Heart left ventricle (tissue), 16 donors: ENCODE results near the gene FLCN. TPM values are rescaled to one million over a fixed set of nuclear protein-coding genes. Genes with fewer than 3 reads are reported as not detected.

Experiments used
- ATAC-seq, 4 donors: fragments of 200-7000 bp; cut with Tn5 transposase; one replicate each; pipeline ENCODE4 v1.9.1; 2020 to 2022; ENCODE audit warnings: moderate library complexity in 4 of 4, mild to moderate bottlenecking in 3 of 4, moderate number of reproducible peaks in 1 of 4
- DNase-seq, 5 donors: peaks; one replicate each; pipeline ENCODE4 v3.0.0-alpha.2; 2020
- H3K27ac ChIP-seq, 12 donors: fragments of 200-600 bp; sonication (generic) in 4 of 12; one replicate each; pipeline versions ENCODE4 v1.5.0 to v1.8.0; 2016 to 2022; ENCODE audit warnings: mild to moderate bottlenecking in 2 of 12
- H3K27me3 ChIP-seq, 9 donors: fragments of 200-600 bp; sonication (generic) in 2 of 9; one replicate each; pipeline versions ENCODE4 v1.5.1 to v1.8.0; 2016 to 2022; ENCODE audit warnings: mild to moderate bottlenecking in 3 of 9
- H3K36me3 ChIP-seq, 9 donors: fragments of 200-600 bp; sonication (generic) in 2 of 9; one replicate each; pipeline versions ENCODE4 v1.5.0 to v1.8.0; 2018 to 2022; ENCODE audit warnings: mild to moderate bottlenecking in 2 of 9
- H3K4me1 ChIP-seq, 12 donors: fragments of 200-600 bp; sonication (generic) in 4 of 12; one replicate each; pipeline versions ENCODE4 v1.5.0 to v1.8.0; 2016 to 2022; ENCODE audit warnings: mild to moderate bottlenecking in 3 of 12
- H3K4me3 ChIP-seq, 12 donors: fragments of 200-600 bp; sonication (generic) in 4 of 12; one replicate each; pipeline versions ENCODE4 v1.5.0 to v1.8.0; 2017 to 2022; ENCODE audit warnings: mild to moderate bottlenecking in 9 of 12, moderate library complexity in 4 of 12
- H3K9me3 ChIP-seq, 12 donors: fragments of 200-600 bp; sonication (generic) in 4 of 12; one replicate each; pipeline versions ENCODE4 v1.5.0 to v1.8.0; 2016 to 2022; ENCODE audit warnings: mild to moderate bottlenecking in 1 of 12
- CTCF ChIP-seq, 12 donors: fragments of 200-600 bp; sonication (generic) in 4 of 12; IDR thresholded peaks; one replicate each; pipeline versions ENCODE4 v1.5.0 to v1.8.0; 2018 to 2022; ENCODE audit warnings: antibody characterized with exemption in 12 of 12, mild to moderate bottlenecking in 5 of 12
- POLR2A ChIP-seq, 2 donors: fragments of 450-650 bp; IDR thresholded peaks; one replicate each; pipeline ENCODE4 v1.6.1; 2017; ENCODE audit warnings: antibody characterized with exemption in 2 of 2, mild to moderate bottlenecking in 2 of 2, moderate library complexity in 2 of 2
- WGBS, 4 donors: extraction: QIAGEN DNeasy Blood & Tissue Kit in 2 of 4; methylation state at CpG; one replicate each; pipeline versions ENCODE4 v1.1.5 to v1.1.7; 2013 to 2018; 5-methylcytosine and 5-hydroxymethylcytosine counted together
- intact Hi-C, 10 donors: fragments of 100-400 bp; cut with DNase I; formaldehyde crosslinking; loops; one replicate each; pipeline versions ENCODE4 v1.11.1 to v1.14.2; 2022
- polyA plus RNA-seq, 2 donors: library from polyadenylated mRNA; stranded (reverse); fragments of 200-250 nt; gene quantifications; one replicate each; pipeline ENCODE4 v1.2.3, GENCODE V29; 2013
- total RNA-seq, 9 donors: library from RNA; depleted of rRNA in 2 of 9; stranded (reverse); fragments of >200 nt in 2 of 9; fragmentation: NEBNext Ultra II Directional in 3 of 9; extraction: Animal tissue kit (Norgen Biotek cat#: 25700) in 3 of 9; gene quantifications; one replicate each; pipeline versions ENCODE4 v1.1.0 to v1.2.4, GENCODE V29; 2016 to 2023
- donor health status: ischemic (EF 13 %, LVEDD 7.1; RV severe dilation, severe dysfunction).
- donor health status: healthy with polysubstance abuse.
- donor health status: DM: no; HTN: yes; CAD: no.
- donor health status: DM: no; HTN: no; CAD: no.
- donor health status: ischemic (EF 25% LVEDD 6.9; RV normal size, moderate dysfunction).
- donor health status: ischemic (EF 25% LVEDD 5.7; RV mildly dilated, moderate dysfunction).
- donor health status: healthy.
- donor health status: DM: yes; HTN: yes; CAD: no.
- donor health status: ischemic (EF 35%, LVEDD 5.7; RV mildly dilated, moderate dysfunction).
- donor health status: nonischemic (EF 11% LVEDD 7.7; RV severe dilation, severe dysfunction).
- donor health status: DM: yes; HTN: yes; CAD: no.
- donor health status: PGD.
- donor health status: ischemic (EF 29% LVEDD 5.4; RV normal size, mild dysfunction).
- donor health status: nonischemic (EF 23%, LVEDD 6.1; RV moderate dilation, normal function).

Gene FLCN
- total and polyA plus RNA-seq, 11 donors: 21.1 to 120 (median 32.6) TPM

- intact Hi-C loops: no loop called here
- Histone ChIP-seq H3K27me3 (no peaks in the 10 kb centered on the region), H3K9me3 (no peaks in the 10 kb centered on the region), H3K36me3 (peaks cover 3 to 100% (median 96%) of the 10 kb centered on the region in 9 donors), H3K4me3 (peak overlapping the region in 1 of 12 donors; percentile 1), H3K4me1 (peaks cover 0 to 57% (median 21%) of the 10 kb centered on the region in 12 donors), H3K27ac (peak overlapping the region in 7 of 12 donors; percentile 14 to 85 (median 37))
- ATAC-seq (no peak), DNase-seq (no peak)
- 89 to 96% (median 92%) methylated on average over 2 of the region's 2 CpGs for WGBS, 4 donors
- TF ChIP-seq CTCF (IDR thresholded peaks at IDR 0.05): no peak
- TF ChIP-seq POLR2A (IDR thresholded peaks at IDR 0.05): no peak
Observed at GRCh38 chr17:17179371-17179827, 57.6 kb downstream of the FLCN start.

DNA sequence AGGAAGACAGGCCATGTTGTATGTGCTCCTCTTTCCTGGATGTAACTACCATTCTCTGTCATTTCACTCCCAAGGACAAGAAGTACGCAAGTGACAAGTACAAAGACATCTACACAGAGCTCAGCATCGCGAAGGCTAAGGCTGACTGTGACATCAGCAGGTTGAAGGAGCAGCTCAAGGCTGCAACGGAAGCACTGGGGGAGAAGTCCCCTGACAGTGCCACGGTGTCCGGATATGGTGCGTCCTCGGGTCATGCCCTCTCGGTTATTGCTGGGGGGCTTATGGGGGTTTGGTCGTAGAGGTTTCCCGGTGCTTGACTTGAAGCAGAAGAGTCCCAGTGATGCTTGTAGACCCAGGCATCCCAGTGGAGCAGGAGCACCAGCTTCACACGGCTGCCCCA is 59.8 kb downstream of the FLCN start:
- DNase-seq (peak in 1 of 5 donors; percentile 29), ATAC-seq (no peak)
- intact Hi-C loops: no loop called here
- Histone ChIP-seq H3K27me3 (no peaks in the 10 kb centered on the region), H3K4me3 (no peak overlapping the region), H3K4me1 (peaks cover 0 to 48% (median 19%) of the 10 kb centered on the region in 12 donors), H3K27ac (no peak overlapping the region), H3K9me3 (no peaks in the 10 kb centered on the region), H3K36me3 (peaks cover 3 to 100% (median 100%) of the 10 kb centered on the region in 9 donors)
- WGBS, 4 donors: 83 to 95% (median 92%) methylated on average over 11 to 12 of the region's 12 CpGs
- TF ChIP-seq CTCF (IDR thresholded peaks at IDR 0.05): no peak
- no peak for TF ChIP-seq POLR2A (IDR thresholded peaks at IDR 0.05)

- H3K27ac ChIP-seq: peak overlapping the region in 1 of 12 donors; percentile 20
- peaks cover 0 to 50% (median 22%) of the 10 kb centered on the region in 12 donors for H3K4me1 ChIP-seq
- no peaks in the 10 kb centered on the region for H3K9me3 ChIP-seq
- ATAC-seq (no peak), DNase-seq (peak in 1 of 5 donors; percentile 18)
- H3K36me3 ChIP-seq: peaks cover 6 to 100% (median 100%) of the 10 kb centered on the region in 9 donors
- intact Hi-C loops: no loop called here
- TF ChIP-seq CTCF (IDR thresholded peaks at IDR 0.05) (no peak), POLR2A (IDR thresholded peaks at IDR 0.05) (no peak)
- H3K4me3 ChIP-seq: no peak overlapping the region
- WGBS, 4 donors: 94 to 95% (median 95%) methylated on average over 12 of the region's 12 CpGs
- no peaks in the 10 kb centered on the region for H3K27me3 ChIP-seq
Observed at GRCh38 chr17:17176341-17176740, 60.6 kb downstream of the FLCN start.

DNA sequence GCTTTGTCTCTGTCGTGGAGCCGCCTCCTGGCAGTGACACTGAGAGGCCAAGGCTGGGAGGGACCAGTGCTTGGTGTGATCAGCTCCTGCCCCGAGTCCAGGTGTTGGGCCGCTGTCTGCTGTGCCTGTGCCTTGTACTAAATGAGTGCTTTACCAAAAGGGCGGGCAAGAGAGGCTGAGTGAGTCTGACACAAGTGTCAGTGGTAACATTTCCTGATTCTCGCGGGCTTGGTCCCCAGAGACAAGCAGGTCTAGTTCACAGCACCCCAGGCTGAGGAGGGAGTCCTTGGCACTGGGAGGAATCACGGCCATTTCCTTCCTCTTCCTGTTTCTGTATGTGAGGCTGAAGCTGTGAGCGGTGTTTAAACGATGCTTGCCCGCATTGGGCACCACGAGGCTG is 61.1 kb downstream of the FLCN start:
- peak in 1 of 5 donors; percentile 47 for DNase-seq
- Histone ChIP-seq H3K27me3 (no peaks in the 10 kb centered on the region), H3K9me3 (no peaks in the 10 kb centered on the region), H3K4me1 (peaks cover 0 to 50% (median 26%) of the 10 kb centered on the region in 12 donors), H3K36me3 (peaks cover 6 to 100% (median 96%) of the 10 kb centered on the region in 9 donors), H3K4me3 (no peak overlapping the region), H3K27ac (peak overlapping the region in 2 of 12 donors; percentile 18 to 20)
- no peak for TF ChIP-seq CTCF (IDR thresholded peaks at IDR 0.05)
- TF ChIP-seq POLR2A (IDR thresholded peaks at IDR 0.05): no peak
- no peak for ATAC-seq
- 63 to 76% (median 66%) methylated on average over 11 to 12 of the region's 12 CpGs for WGBS, 4 donors
- intact Hi-C loops: no loop called here
